Stimulated activated CD4-positive, alpha-beta T cell treated with anti-CD3 and anti-CD28 coated beads, Interleukin-2, amount 100 ng/mL, for 4 hours (primary cell): ENCODE data around the gene EDEM2.
"Not testable (repeated sequence)": the region's sequence is repeated elsewhere in the genome, so short reads cannot be mapped to it uniquely, and the experiment has no call there.

Source experiments
- DNase-seq: peaks from one replicate; pipeline ENCODE4 v3.0.0-alpha.2; 2020; ENCODE audit warnings: low read depth

Gene EDEM2

GRCh38 chr20:35125753-35126152 lies 21.4 kb downstream of the EDEM2 start:
- no peak for DNase-seq

- DNase-seq, result no peak
These were observed 24.3 kb downstream of the EDEM2 start for GRCh38 chr20:35122756-35123405.

- no peak for DNase-seq
These were observed 25.9 kb downstream of the EDEM2 start for GRCh38 chr20:35121186-35121585.

GRCh38 chr20:35120012-35120701 lies 27.0 kb downstream of the EDEM2 start:
- DNase-seq, result no peak

GRCh38 chr20:35117629-35118028 lies 29.5 kb downstream of the EDEM2 start:
- DNase-seq, result no peak

GRCh38 chr20:35117196-35117595 lies 29.9 kb downstream of the EDEM2 start:
- DNase-seq, result no peak

GRCh38 chr20:35116258-35116657 lies 30.9 kb downstream of the EDEM2 start:
- DNase-seq, result no peak

GRCh38 chr20:35115606-35116005 lies 31.5 kb downstream of the EDEM2 start:
- DNase-seq, result no peak

GRCh38 chr20:35112276-35112675 lies 34.9 kb downstream of the EDEM2 start:
- DNase-seq, result not testable (repeated sequence)

- DNase-seq, result no peak
These were observed 35.8 kb downstream of the EDEM2 start for GRCh38 chr20:35111141-35111888.

- DNase-seq, result no peak
These were observed 38.2 kb downstream of the EDEM2 start for GRCh38 chr20:35108921-35109320.

- DNase-seq, result no peak
These were observed 40.2 kb downstream of the EDEM2 start for GRCh38 chr20:35106827-35107380.

- no peak for DNase-seq
These were observed 42.3 kb downstream of the EDEM2 start for GRCh38 chr20:35104685-35105295.

- DNase-seq, result no peak
These were observed 45.5 kb downstream of the EDEM2 start for GRCh38 chr20:35101620-35102019.

GRCh38 chr20:35093267-35093884 lies 53.8 kb downstream of the EDEM2 start:
- peak; percentile 49 for DNase-seq

- peak; percentile 81 for DNase-seq
These were observed 54.4 kb downstream of the EDEM2 start, which contains the start of gene TRPC4AP for GRCh38 chr20:35092524-35093266. Gene TRPC4AP, minus strand, starts transcription at chr20:35092807. Its CDS starts 26 bp downstream, at chr20:35092781.

- DNase-seq, result no peak
These were observed 55.2 kb downstream of the EDEM2 start for GRCh38 chr20:35091816-35092523.

GRCh38 chr20:35088231-35089145 lies 58.6 kb downstream of the EDEM2 start:
- DNase-seq, result no peak

- DNase-seq, result no peak
These were observed 59.3 kb downstream of the EDEM2 start for GRCh38 chr20:35087791-35088190.
